ENCODE results near the gene ELMO2.

GRCh38 chr20:46331611-46332361 lies 74.6 kb downstream of the ELMO2 start:
- TF ChIP-seq EZH2 (IDR thresholded peaks at IDR 0.05; ENCODE audit: insufficient read depth, poor library complexity, severe bottlenecking) (no peak), EZH2phosphoT487 (IDR thresholded peaks at IDR 0.05; ENCODE audit: insufficient read depth, low read depth) (no peak)

Measured in GM23248 (cell line).